ENCODE results near the gene ST3GAL3.

DNA sequence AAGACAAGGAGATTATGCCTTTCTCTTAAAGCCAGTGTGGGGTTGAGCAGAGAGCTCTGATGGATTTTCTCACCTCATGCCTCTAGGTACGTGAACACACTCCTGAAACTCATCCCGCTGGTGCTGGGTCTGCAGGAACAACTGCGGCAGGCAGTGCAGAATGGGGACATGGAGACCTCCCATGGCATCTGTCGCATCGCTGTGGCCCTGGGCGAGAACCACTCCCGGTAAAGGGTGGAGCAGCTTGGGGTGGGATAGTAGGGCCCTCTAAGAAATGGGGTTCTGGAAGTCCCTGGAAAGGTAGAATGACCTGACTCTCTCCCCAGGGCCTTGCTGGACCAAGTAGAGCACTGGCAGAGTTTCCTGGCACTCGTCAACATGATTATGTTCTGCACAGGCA, 248.9 kb downstream of the ST3GAL3 start:
- TF ChIP-seq CHD4 (IDR thresholded peaks at IDR 0.05; ENCODE audit: borderline replicate concordance) (no peak), RFX5 (IDR thresholded peaks at IDR 0.05) (no peak), EHF (CRISPR knock-in tag; IDR thresholded peaks at IDR 0.05) (no peak)
- TF ChIP-seq, protein P1, sequence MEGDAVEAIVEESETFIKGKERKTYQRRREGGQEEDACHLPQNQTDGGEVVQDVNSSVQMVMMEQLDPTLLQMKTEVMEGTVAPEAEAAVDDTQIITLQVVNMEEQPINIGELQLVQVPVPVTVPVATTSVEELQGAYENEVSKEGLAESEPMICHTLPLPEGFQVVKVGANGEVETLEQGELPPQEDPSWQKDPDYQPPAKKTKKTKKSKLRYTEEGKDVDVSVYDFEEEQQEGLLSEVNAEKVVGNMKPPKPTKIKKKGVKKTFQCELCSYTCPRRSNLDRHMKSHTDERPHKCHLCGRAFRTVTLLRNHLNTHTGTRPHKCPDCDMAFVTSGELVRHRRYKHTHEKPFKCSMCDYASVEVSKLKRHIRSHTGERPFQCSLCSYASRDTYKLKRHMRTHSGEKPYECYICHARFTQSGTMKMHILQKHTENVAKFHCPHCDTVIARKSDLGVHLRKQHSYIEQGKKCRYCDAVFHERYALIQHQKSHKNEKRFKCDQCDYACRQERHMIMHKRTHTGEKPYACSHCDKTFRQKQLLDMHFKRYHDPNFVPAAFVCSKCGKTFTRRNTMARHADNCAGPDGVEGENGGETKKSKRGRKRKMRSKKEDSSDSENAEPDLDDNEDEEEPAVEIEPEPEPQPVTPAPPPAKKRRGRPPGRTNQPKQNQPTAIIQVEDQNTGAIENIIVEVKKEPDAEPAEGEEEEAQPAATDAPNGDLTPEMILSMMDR (IDR thresholded peaks at IDR 0.05), result no peak
- TF ChIP-seq, protein P2, sequence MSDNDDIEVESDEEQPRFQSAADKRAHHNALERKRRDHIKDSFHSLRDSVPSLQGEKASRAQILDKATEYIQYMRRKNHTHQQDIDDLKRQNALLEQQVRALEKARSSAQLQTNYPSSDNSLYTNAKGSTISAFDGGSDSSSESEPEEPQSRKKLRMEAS (IDR thresholded peaks at IDR 0.05), result no peak
- TF ChIP-seq, protein P3, sequence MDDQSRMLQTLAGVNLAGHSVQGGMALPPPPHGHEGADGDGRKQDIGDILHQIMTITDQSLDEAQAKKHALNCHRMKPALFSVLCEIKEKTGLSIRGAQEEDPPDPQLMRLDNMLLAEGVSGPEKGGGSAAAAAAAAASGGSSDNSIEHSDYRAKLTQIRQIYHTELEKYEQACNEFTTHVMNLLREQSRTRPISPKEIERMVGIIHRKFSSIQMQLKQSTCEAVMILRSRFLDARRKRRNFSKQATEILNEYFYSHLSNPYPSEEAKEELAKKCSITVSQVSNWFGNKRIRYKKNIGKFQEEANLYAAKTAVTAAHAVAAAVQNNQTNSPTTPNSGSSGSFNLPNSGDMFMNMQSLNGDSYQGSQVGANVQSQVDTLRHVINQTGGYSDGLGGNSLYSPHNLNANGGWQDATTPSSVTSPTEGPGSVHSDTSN (IDR thresholded peaks at IDR 0.05), result no peak
